T-cell (primary cell): ENCODE data around the gene PRAMEF4. TPM values are rescaled to one million over a fixed set of nuclear protein-coding genes. Genes with fewer than 3 reads are reported as not detected.
"Not testable (repeated sequence)": the region's sequence is repeated elsewhere in the genome, so short reads cannot be mapped to it uniquely, and the experiment has no call there.

Experiments
- ATAC-seq, 4 experiments: fragments of 200-7000 bp in 3 of 4; fragments of 150-1000 bp in 1 of 4; cut with Tn5 transposase; replicated peaks in 1 of 4; 1 replicate in 3 of 4; 2 replicates in 1 of 4; pipeline ENCODE4 v1.10.0; 2021; ENCODE audit warnings: moderate library complexity in 3 of 4, mild to moderate bottlenecking in 2 of 4, moderate number of reproducible peaks in 1 of 4
- CTCF ChIA-PET, 2 donors: fragments of 300-600 bp; sonication (Branson Sonifier 250); formaldehyde crosslinking; loops; one replicate each; lab custom pipeline; 2022; ENCODE audit warnings: antibody characterized with exemption in 2 of 2; lab: Charles Lee
- POLR2A ChIA-PET, 2 donors: fragments of 300-600 bp; sonication (Branson Sonifier 250); formaldehyde crosslinking; loops; one replicate each; lab custom pipeline; 2022; ENCODE audit warnings: antibody characterized with exemption in 2 of 2; lab: Charles Lee
- DNase-seq, 35 experiments: peaks; one replicate each; pipeline versions ENCODE4 v3.0.0 to v3.0.0-alpha.2; 2013 to 2023
- H3K27ac ChIP-seq: one replicate; pipeline ENCODE4 v1.5.1; 2013; ENCODE audit warnings: low read length
- H3K27me3 ChIP-seq, 2 experiments: replicated peaks in 1 of 2; 1 replicate in 1 of 2; 2 replicates in 1 of 2; pipeline versions ENCODE4 v1.6.1 to v1.7.0; 2013; ENCODE audit warnings: low read length in 1 of 2, mixed read lengths in 1 of 2; ENCODE audit not compliant: control insufficient read depth in 2 of 2, insufficient read depth in 2 of 2; ENCODE audit errors: extremely low read depth in 1 of 2
- H3K36me3 ChIP-seq, 2 donors: 1 replicate in 1 of 2; 2 replicates in 1 of 2; pipeline versions ENCODE4 v1.6.1 to v1.7.0; 2013; ENCODE audit warnings: low read length in 1 of 2; ENCODE audit not compliant: control insufficient read depth in 2 of 2, insufficient read depth in 1 of 2; ENCODE audit errors: extremely low read depth in 1 of 2
- H3K4me1 ChIP-seq, 2 experiments: 1 replicate in 1 of 2; 2 replicates in 1 of 2; pipeline versions ENCODE4 v1.6.1 to v1.7.0; 2013; ENCODE audit warnings: low read length in 2 of 2, mixed read lengths in 1 of 2; ENCODE audit not compliant: insufficient read depth in 2 of 2, control insufficient read depth in 1 of 2; ENCODE audit errors: extremely low read depth in 1 of 2
- H3K4me3 ChIP-seq, 2 donors: 1 replicate in 1 of 2; 2 replicates in 1 of 2; pipeline versions ENCODE4 v1.5.1 to v1.7.0; 2013; ENCODE audit warnings: mild to moderate bottlenecking in 2 of 2, low read length in 1 of 2, moderate library complexity in 1 of 2; ENCODE audit not compliant: control insufficient read depth in 1 of 2; ENCODE audit errors: extremely low read depth in 1 of 2
- H3K9me3 ChIP-seq: 2 replicates; pipeline ENCODE4 v1.7.0; 2013
- H3K27ac Mint-ChIP-seq, 2 donors: one replicate each; pipeline ENCODE4 v1.8.0; 2020 to 2021; ENCODE audit warnings: mild to moderate bottlenecking in 2 of 2, mixed read lengths in 2 of 2
- H3K27me3 Mint-ChIP-seq, 2 donors: one replicate each; pipeline ENCODE4 v1.8.0; 2021 to 2022; ENCODE audit warnings: mixed read lengths in 2 of 2
- H3K36me3 Mint-ChIP-seq: one replicate; pipeline ENCODE4 v1.8.0; 2021; ENCODE audit warnings: mixed read lengths
- H3K4me1 Mint-ChIP-seq, 3 donors: one replicate each; pipeline ENCODE4 v1.8.0; 2020 to 2022; ENCODE audit warnings: mixed read lengths in 3 of 3, mild to moderate bottlenecking in 1 of 3
- H3K4me3 Mint-ChIP-seq, 3 donors: one replicate each; pipeline ENCODE4 v1.8.0; 2020 to 2022; ENCODE audit warnings: mild to moderate bottlenecking in 3 of 3, mixed read lengths in 3 of 3, moderate library complexity in 3 of 3
- H3K9me3 Mint-ChIP-seq, 3 donors: one replicate each; pipeline ENCODE4 v1.8.0; 2020 to 2022; ENCODE audit warnings: mixed read lengths in 3 of 3
- WGBS: methylation state at CpG from one replicate; pipeline ENCODE4 v1.1.5; 2013; ENCODE audit warnings: missing lambda C conversion rate; ENCODE audit not compliant: insufficient coverage; 5-methylcytosine and 5-hydroxymethylcytosine counted together
- total RNA-seq, 35 experiments: library from RNA in 6 of 35; stranded (reverse) in 6 of 35; fragments of 120-200 nt in 1 of 35; gene quantifications; one replicate each; pipeline versions ENCODE4 v1.2.1 to v1.2.4 and lab custom pipeline; 2013 to 2026

The PRAMEF4 gene
- total RNA-seq, 5 donors from 2014 or later (not counting 1 experiment from before 2014, with no cell fraction given): not detected

DNA sequence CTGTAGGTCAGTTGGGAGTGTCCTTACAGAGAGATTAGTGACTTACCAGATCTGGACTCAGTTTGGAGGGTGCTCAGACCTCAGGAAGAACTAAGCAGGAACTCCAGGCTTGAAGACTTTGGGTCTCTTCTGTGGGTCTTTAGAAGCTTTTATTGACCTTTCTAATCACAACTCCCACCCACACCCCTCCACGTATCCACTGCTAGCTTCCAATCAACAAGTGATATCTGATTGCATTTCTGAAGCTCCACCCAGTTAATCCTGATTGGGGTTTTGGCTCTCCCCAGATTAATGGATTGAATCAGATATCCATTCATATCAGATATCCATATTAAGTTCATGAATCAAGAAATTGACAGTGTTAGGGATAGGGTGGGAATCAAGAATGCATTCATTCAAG lies 12.2 kb upstream of the PRAMEF4 start, which contains the start of gene PRAMEF10:
TSS of gene PRAMEF10 (minus strand) at position 101 of the 400 bp plus-strand sequence. CDS start 2,423 bp downstream, outside the sequence.
- H3K4me3 ChIP-seq, H3K4me1 ChIP-seq, POLR2A ChIA-PET, H3K9me3 Mint-ChIP-seq, H3K27ac Mint-ChIP-seq, H3K9me3 ChIP-seq, H3K27me3 Mint-ChIP-seq, DNase-seq, H3K27me3 ChIP-seq, CTCF ChIA-PET, H3K36me3 ChIP-seq, H3K4me1 Mint-ChIP-seq, H3K36me3 Mint-ChIP-seq, H3K27ac ChIP-seq, ATAC-seq, H3K4me3 Mint-ChIP-seq: not testable (repeated sequence)
- WGBS: no CpG with 5 or more reads among the region's 1 CpG

DNA sequence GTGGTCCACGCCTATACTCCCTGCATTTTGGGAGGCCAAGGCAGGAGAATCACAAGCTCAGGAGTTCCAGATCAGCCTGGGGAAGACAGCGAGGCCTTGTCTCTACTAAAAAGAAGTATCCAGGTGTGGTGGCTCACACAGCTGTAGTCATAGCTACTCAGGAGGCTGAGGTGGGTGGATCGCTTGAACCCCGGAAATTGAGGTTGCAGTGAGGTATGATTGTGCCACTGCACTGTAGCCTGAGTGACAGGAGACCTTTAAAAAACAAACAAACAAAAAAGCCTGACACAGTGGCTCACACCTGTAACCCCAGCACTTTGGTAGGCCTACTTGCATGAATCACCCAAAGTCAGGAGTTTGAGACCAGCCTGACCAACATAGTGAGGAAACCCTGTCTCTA lies 7.5 kb downstream of the PRAMEF4 start:
- H3K9me3 Mint-ChIP-seq, CTCF ChIA-PET, H3K27ac Mint-ChIP-seq, H3K27me3 Mint-ChIP-seq, H3K36me3 Mint-ChIP-seq, H3K9me3 ChIP-seq, H3K4me1 ChIP-seq, H3K4me3 ChIP-seq, H3K4me1 Mint-ChIP-seq, H3K36me3 ChIP-seq, POLR2A ChIA-PET, H3K27me3 ChIP-seq, ATAC-seq, H3K27ac ChIP-seq, DNase-seq, H3K4me3 Mint-ChIP-seq: not testable (repeated sequence)
- WGBS: no CpG with 5 or more reads among the region's 4 CpGs

GRCh38 chr1:12863131-12863880 lies 22.7 kb downstream of the PRAMEF4 start:
- H3K36me3 Mint-ChIP-seq, H3K27ac ChIP-seq, H3K27ac Mint-ChIP-seq, H3K9me3 Mint-ChIP-seq, H3K4me3 Mint-ChIP-seq, DNase-seq, H3K4me1 ChIP-seq, ATAC-seq, H3K27me3 ChIP-seq, H3K4me1 Mint-ChIP-seq, H3K36me3 ChIP-seq, CTCF ChIA-PET, H3K4me3 ChIP-seq, POLR2A ChIA-PET, H3K27me3 Mint-ChIP-seq, H3K9me3 ChIP-seq: not testable (repeated sequence)
- WGBS: no CpG with 5 or more reads among the region's 7 CpGs

GRCh38 chr1:12856786-12857185 lies 29.2 kb downstream of the PRAMEF4 start, which contains the start of gene PRAMEF2:
Gene PRAMEF2, plus strand, starts transcription at chr1:12857086. Its CDS starts 1,924 bp downstream, at chr1:12859010.
- H3K4me3 ChIP-seq, H3K27me3 ChIP-seq, H3K9me3 ChIP-seq, H3K36me3 Mint-ChIP-seq, H3K4me1 ChIP-seq, H3K36me3 ChIP-seq, POLR2A ChIA-PET, DNase-seq, H3K9me3 Mint-ChIP-seq, H3K4me1 Mint-ChIP-seq, CTCF ChIA-PET, H3K4me3 Mint-ChIP-seq, H3K27ac ChIP-seq, ATAC-seq, H3K27ac Mint-ChIP-seq: not testable (repeated sequence)
- H3K27me3 Mint-ChIP-seq: peaks cover 6 to 14% of the 10 kb centered on the region in 2 donors
- no CpG with 5 or more reads among the region's 2 CpGs for whole genome bisulfite sequencing

GRCh38 chr1:12851779-12852178 lies 34.2 kb downstream of the PRAMEF4 start:
- no peak for DNase-seq
- Histone ChIP-seq H3K27me3 (peaks cover 0 to 4% of the 10 kb centered on the region in 2 experiments), H3K9me3 (no peaks in the 10 kb centered on the region), H3K27ac (no peak overlapping the region), H3K4me1 (no peaks in the 10 kb centered on the region), H3K36me3 (no peaks in the 10 kb centered on the region), H3K4me3 (no peak overlapping the region)
- Mint-ChIP-seq H3K4me1 (no peaks in the 10 kb centered on the region), H3K27me3 (peaks cover 5 to 9% of the 10 kb centered on the region in 2 donors), H3K27ac (no peak overlapping the region), H3K9me3 (peaks cover 0 to 7% (median 0%) of the 10 kb centered on the region in 3 donors), H3K4me3 (no peak overlapping the region), H3K36me3 (no peaks in the 10 kb centered on the region)
- no peak for ATAC-seq
- CTCF ChIA-PET: no interaction called here
- WGBS: 80% methylated on average over 1 of the region's 4 CpGs
- POLR2A ChIA-PET: no interaction called here

GRCh38 chr1:12848620-12849019 lies 37.4 kb downstream of the PRAMEF4 start, which contains the start of gene HNRNPCL1:
Gene HNRNPCL1, minus strand, starts transcription at chr1:12848720. Its CDS starts 431 bp downstream, at chr1:12848289.
- H3K27me3 ChIP-seq, H3K9me3 Mint-ChIP-seq, DNase-seq, H3K9me3 ChIP-seq, H3K4me1 Mint-ChIP-seq, H3K27me3 Mint-ChIP-seq, H3K36me3 ChIP-seq, H3K27ac Mint-ChIP-seq, H3K4me3 ChIP-seq, CTCF ChIA-PET, POLR2A ChIA-PET, ATAC-seq, H3K27ac ChIP-seq, H3K36me3 Mint-ChIP-seq, H3K4me1 ChIP-seq, H3K4me3 Mint-ChIP-seq: not testable (repeated sequence)
- 90% methylated on average over 2 of the region's 7 CpGs for WGBS
